SK-N-MC (cell line): ENCODE data around the gene FAT1.

Experiments used
- DNase-seq: peaks from one replicate; pipeline ENCODE4 v3.0.0-alpha.2; 2011; ENCODE audit warnings: low read depth, low spot score
- H3K27ac ChIP-seq: fragments of 200-600 bp; sonication (generic); 2 replicates; pipeline ENCODE4 v1.5.1; 2016; ENCODE audit warnings: mixed run types
- H3K36me3 ChIP-seq: fragments of 200-600 bp; sonication (generic); 2 replicates; pipeline ENCODE4 v1.6.1; 2017; ENCODE audit warnings: antibody characterized with exemption, low read length, mixed read lengths; ENCODE audit not compliant: insufficient read depth
- H3K4me3 ChIP-seq: fragments of 200-600 bp; sonication (generic); 2 replicates; pipeline ENCODE4 v1.5.1; 2016
- H3K9ac ChIP-seq: fragments of 200-600 bp; sonication (generic); 2 replicates; pipeline ENCODE4 v1.8.0; 2017; ENCODE audit warnings: mixed run types, mixed read lengths; ENCODE audit not compliant: insufficient read length
- H3K9me3 ChIP-seq: fragments of 200-600 bp; sonication (generic); 2 replicates; pipeline ENCODE4 v1.6.1; 2017; ENCODE audit warnings: low read depth, mild to moderate bottlenecking, antibody characterized with exemption, low read length, moderate library complexity, mixed read lengths
- EZH2 ChIP-seq: fragments of 200-600 bp; sonication (generic); IDR thresholded peaks from one replicate; pipeline ENCODE4 v1.6.1; 2017; ENCODE audit warnings: antibody characterized with exemption
- FOXP2 ChIP-seq: optimal IDR thresholded peaks from 2 replicates; pipeline ENCODE3; 2011; ENCODE audit warnings: mild to moderate bottlenecking, moderate library complexity; ENCODE audit not compliant: insufficient read depth; ENCODE audit errors: extremely low read length, control extremely low read depth
- POLR2AphosphoS5 ChIP-seq: IDR thresholded peaks from 2 replicates; pipeline ENCODE4 v1.6.1; 2012; ENCODE audit warnings: mild to moderate bottlenecking, low read depth, low read length, borderline replicate concordance

FAT1 gene

GRCh38 chr4:186630128-186630527 lies 93.5 kb downstream of the FAT1 start:
- no peak for DNase-seq
- Histone ChIP-seq H3K9me3 (no peaks in the 10 kb centered on the region), H3K9ac (no peak overlapping the region), H3K27ac (no peak overlapping the region), H3K4me3 (no peak overlapping the region), H3K36me3 (no peaks in the 10 kb centered on the region)
- TF ChIP-seq EZH2 (no peak), FOXP2 (no peak), POLR2AphosphoS5 (no peak)

- H3K36me3 ChIP-seq = no peaks in the 10 kb centered on the region
- no peak for TF ChIP-seq FOXP2
- no peak for TF ChIP-seq POLR2AphosphoS5
- no peak for TF ChIP-seq EZH2
These were observed 95.5 kb downstream of the FAT1 start for GRCh38 chr4:186628058-186628711.

GRCh38 chr4:186627226-186627865 lies 96.3 kb downstream of the FAT1 start:
- no peak overlapping the region for H3K9ac ChIP-seq
- no peak overlapping the region for H3K27ac ChIP-seq
- DNase-seq = no peak
- no peak overlapping the region for H3K4me3 ChIP-seq
- no peaks in the 10 kb centered on the region for H3K9me3 ChIP-seq
- H3K36me3 ChIP-seq = no peaks in the 10 kb centered on the region
- no peak for TF ChIP-seq EZH2
- TF ChIP-seq POLR2AphosphoS5 = no peak
- no peak for TF ChIP-seq FOXP2

More at GRCh38 chr4:186628058-186628711, 95.5 kb downstream of the FAT1 start:
- Histone ChIP-seq H3K27ac (no peak overlapping the region), H3K9me3 (no peaks in the 10 kb centered on the region), H3K4me3 (no peak overlapping the region), H3K9ac (no peak overlapping the region)
- DNase-seq = no peak

- no peaks in the 10 kb centered on the region for H3K9me3 ChIP-seq
- H3K9ac ChIP-seq = no peak overlapping the region
- no peaks in the 10 kb centered on the region for H3K36me3 ChIP-seq
- no peak for DNase-seq
- TF ChIP-seq FOXP2 (no peak), EZH2 (no peak), POLR2AphosphoS5 (no peak)
- no peak overlapping the region for H3K27ac ChIP-seq
- H3K4me3 ChIP-seq = no peak overlapping the region
These were observed 98.7 kb downstream of the FAT1 start for GRCh38 chr4:186624951-186625350.

GRCh38 chr4:186623546-186623945 lies 100.1 kb downstream of the FAT1 start:
- no peak for DNase-seq
- H3K9ac ChIP-seq = no peak overlapping the region
- TF ChIP-seq POLR2AphosphoS5 (no peak), EZH2 (no peak), FOXP2 (no peak)
- no peaks in the 10 kb centered on the region for H3K9me3 ChIP-seq
- no peak overlapping the region for H3K27ac ChIP-seq
- no peak overlapping the region for H3K4me3 ChIP-seq
- H3K36me3 ChIP-seq = no peaks in the 10 kb centered on the region

GRCh38 chr4:186622788-186623464 lies 100.7 kb downstream of the FAT1 start:
- TF ChIP-seq FOXP2 (no peak), EZH2 (no peak), POLR2AphosphoS5 (no peak)
- H3K9ac ChIP-seq = no peak overlapping the region
- no peak overlapping the region for H3K27ac ChIP-seq
- H3K4me3 ChIP-seq = no peak overlapping the region
- no peaks in the 10 kb centered on the region for H3K9me3 ChIP-seq
- DNase-seq = no peak
- H3K36me3 ChIP-seq = no peaks in the 10 kb centered on the region

- H3K4me3 ChIP-seq = no peak overlapping the region
- H3K36me3 ChIP-seq = no peaks in the 10 kb centered on the region
- H3K9me3 ChIP-seq = no peaks in the 10 kb centered on the region
- H3K27ac ChIP-seq = no peak overlapping the region
- no peak for DNase-seq
- no peak for TF ChIP-seq POLR2AphosphoS5
- TF ChIP-seq EZH2 = no peak
- TF ChIP-seq FOXP2 = no peak
- no peak overlapping the region for H3K9ac ChIP-seq
These were observed 101.6 kb downstream of the FAT1 start for GRCh38 chr4:186621959-186622553.

GRCh38 chr4:186619088-186619487 lies 104.6 kb downstream of the FAT1 start:
- H3K27ac ChIP-seq = no peak overlapping the region
- TF ChIP-seq FOXP2 (no peak), EZH2 (no peak), POLR2AphosphoS5 (no peak)
- H3K4me3 ChIP-seq = no peak overlapping the region
- H3K36me3 ChIP-seq = no peaks in the 10 kb centered on the region
- no peak for DNase-seq
- no peak overlapping the region for H3K9ac ChIP-seq
- H3K9me3 ChIP-seq = no peaks in the 10 kb centered on the region
